ENCODE data around the gene ALPP.

DNA sequence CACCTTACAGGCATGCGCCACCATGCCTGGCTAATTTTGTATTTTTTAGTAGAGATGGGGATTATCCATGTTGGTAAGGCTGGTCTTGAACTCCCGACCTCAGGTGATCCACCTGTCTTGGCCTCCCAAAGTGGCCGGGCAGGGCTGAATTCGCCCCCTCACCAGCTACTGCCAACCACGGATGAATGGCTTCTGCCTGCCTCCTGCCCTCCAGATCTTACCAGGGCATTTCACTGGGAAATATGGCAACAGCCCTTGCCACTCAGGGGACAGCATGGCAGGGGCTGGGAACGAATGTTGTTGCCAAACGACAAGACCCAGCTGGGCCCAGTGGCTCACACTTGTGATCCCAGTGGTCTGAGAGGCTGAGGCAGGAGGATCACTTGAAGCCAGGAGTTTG, 1.8 kb upstream of the ALPP start:
- TF ChIP-seq, protein P1, sequence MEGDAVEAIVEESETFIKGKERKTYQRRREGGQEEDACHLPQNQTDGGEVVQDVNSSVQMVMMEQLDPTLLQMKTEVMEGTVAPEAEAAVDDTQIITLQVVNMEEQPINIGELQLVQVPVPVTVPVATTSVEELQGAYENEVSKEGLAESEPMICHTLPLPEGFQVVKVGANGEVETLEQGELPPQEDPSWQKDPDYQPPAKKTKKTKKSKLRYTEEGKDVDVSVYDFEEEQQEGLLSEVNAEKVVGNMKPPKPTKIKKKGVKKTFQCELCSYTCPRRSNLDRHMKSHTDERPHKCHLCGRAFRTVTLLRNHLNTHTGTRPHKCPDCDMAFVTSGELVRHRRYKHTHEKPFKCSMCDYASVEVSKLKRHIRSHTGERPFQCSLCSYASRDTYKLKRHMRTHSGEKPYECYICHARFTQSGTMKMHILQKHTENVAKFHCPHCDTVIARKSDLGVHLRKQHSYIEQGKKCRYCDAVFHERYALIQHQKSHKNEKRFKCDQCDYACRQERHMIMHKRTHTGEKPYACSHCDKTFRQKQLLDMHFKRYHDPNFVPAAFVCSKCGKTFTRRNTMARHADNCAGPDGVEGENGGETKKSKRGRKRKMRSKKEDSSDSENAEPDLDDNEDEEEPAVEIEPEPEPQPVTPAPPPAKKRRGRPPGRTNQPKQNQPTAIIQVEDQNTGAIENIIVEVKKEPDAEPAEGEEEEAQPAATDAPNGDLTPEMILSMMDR (IDR thresholded peaks at IDR 0.05), result no peak
- no peak for TF ChIP-seq POLR2AphosphoS5 (IDR thresholded peaks at IDR 0.05)
- TF ChIP-seq EP300 (IDR thresholded peaks at IDR 0.05), result no peak
- no peak for TF ChIP-seq POLR2A (IDR thresholded peaks at IDR 0.05)
